Right atrium auricular region (tissue), 2 donors: ENCODE results near the gene SALL3. TPM values are rescaled to one million over a fixed set of nuclear protein-coding genes. Genes with fewer than 3 reads are reported as not detected.

Experiments
- DNase-seq: peaks from one replicate; pipeline ENCODE4 v3.0.0-alpha.2; 2019; ENCODE audit warnings: low spot score
- H3K27ac ChIP-seq, 2 donors: fragments of 200-600 bp; sonication (generic); 1 replicate in 1 of 2; 2 replicates in 1 of 2; pipeline ENCODE4 v1.5.1; 2016 to 2019
- H3K27me3 ChIP-seq, 2 donors: fragments of 200-600 bp; sonication (generic); one replicate each; pipeline versions ENCODE4 v1.5.1 to v1.6.0; 2017 to 2019
- H3K36me3 ChIP-seq: fragments of 200-600 bp; sonication (generic); one replicate; pipeline ENCODE4 v1.5.1; 2016
- H3K4me1 ChIP-seq, 2 donors: fragments of 200-600 bp; sonication (generic); one replicate each; pipeline versions ENCODE4 v1.5.1 to v1.6.0; 2017 to 2019
- H3K4me3 ChIP-seq, 2 donors: fragments of 200-600 bp; sonication (generic); 1 replicate in 1 of 2; 2 replicates in 1 of 2; pipeline ENCODE4 v1.5.1; 2017 to 2019; ENCODE audit warnings: mild to moderate bottlenecking in 1 of 2, moderate library complexity in 1 of 2
- H3K9me3 ChIP-seq, 2 donors: fragments of 200-600 bp; sonication (generic); one replicate each; pipeline ENCODE4 v1.5.1; 2019
- CTCF ChIP-seq, 2 donors: fragments of 200-600 bp; sonication (generic); IDR thresholded peaks; one replicate each; pipeline ENCODE4 v1.5.1; 2019; ENCODE audit warnings: antibody characterized with exemption in 2 of 2
- total RNA-seq, 2 donors: library from RNA; depleted of rRNA; stranded (reverse); fragments of >200 nt; gene quantifications; one replicate each; pipeline ENCODE4 v1.1.0, GENCODE V29; 2016

The SALL3 gene
- total RNA-seq, 2 donors from 2014 or later = 1.5 to 2.5 TPM

- Histone ChIP-seq H3K27me3 (no peaks in the 10 kb centered on the region), H3K4me1 (no peaks in the 10 kb centered on the region), H3K4me3 (no peak overlapping the region), H3K27ac (no peak overlapping the region), H3K9me3 (no peaks in the 10 kb centered on the region), H3K36me3 (no peaks in the 10 kb centered on the region)
- no peak for DNase-seq
- TF ChIP-seq CTCF (IDR thresholded peaks at IDR 0.05) = no peak
Observed at GRCh38 chr18:78993014-78993926, 13.7 kb downstream of the SALL3 start.

DNA sequence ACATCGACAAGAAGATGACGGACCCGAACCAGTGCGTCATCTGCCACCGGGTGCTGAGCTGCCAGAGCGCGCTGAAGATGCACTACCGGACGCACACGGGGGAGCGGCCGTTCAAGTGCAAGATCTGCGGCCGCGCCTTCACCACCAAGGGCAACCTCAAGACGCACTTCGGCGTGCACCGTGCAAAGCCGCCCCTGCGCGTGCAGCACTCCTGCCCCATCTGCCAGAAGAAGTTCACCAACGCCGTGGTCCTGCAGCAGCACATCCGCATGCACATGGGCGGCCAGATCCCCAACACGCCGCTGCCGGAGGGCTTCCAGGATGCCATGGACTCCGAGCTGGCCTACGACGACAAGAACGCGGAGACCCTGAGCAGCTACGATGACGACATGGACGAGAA, 14.4 kb downstream of the SALL3 start:
- no peaks in the 10 kb centered on the region for H3K4me1 ChIP-seq
- no peaks in the 10 kb centered on the region for H3K27me3 ChIP-seq
- H3K9me3 ChIP-seq = no peaks in the 10 kb centered on the region
- H3K27ac ChIP-seq = no peak overlapping the region
- H3K36me3 ChIP-seq = no peaks in the 10 kb centered on the region
- H3K4me3 ChIP-seq = no peak overlapping the region
- no peak for TF ChIP-seq CTCF (IDR thresholded peaks at IDR 0.05)
- DNase-seq = no peak

DNA sequence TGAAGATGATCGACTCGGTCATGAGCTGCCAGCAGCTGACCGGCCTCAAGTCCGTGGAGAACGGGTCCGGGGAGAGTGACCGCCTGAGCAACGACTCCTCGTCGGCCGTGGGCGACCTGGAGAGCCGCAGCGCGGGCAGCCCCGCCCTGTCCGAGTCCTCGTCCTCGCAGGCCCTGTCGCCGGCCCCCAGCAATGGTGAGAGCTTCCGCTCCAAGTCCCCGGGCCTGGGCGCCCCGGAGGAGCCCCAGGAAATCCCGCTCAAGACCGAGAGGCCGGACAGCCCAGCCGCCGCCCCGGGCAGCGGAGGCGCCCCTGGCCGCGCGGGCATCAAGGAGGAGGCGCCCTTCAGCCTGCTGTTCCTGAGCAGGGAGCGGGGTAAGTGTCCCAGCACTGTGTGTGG, 14.9 kb downstream of the SALL3 start:
- H3K4me3 ChIP-seq = no peak overlapping the region
- H3K36me3 ChIP-seq = no peaks in the 10 kb centered on the region
- no peaks in the 10 kb centered on the region for H3K27me3 ChIP-seq
- no peaks in the 10 kb centered on the region for H3K9me3 ChIP-seq
- no peak overlapping the region for H3K27ac ChIP-seq
- DNase-seq = no peak
- no peaks in the 10 kb centered on the region for H3K4me1 ChIP-seq
- TF ChIP-seq CTCF (IDR thresholded peaks at IDR 0.05) = no peak

- Histone ChIP-seq H3K9me3 (no peaks in the 10 kb centered on the region), H3K27me3 (no peaks in the 10 kb centered on the region), H3K4me1 (no peaks in the 10 kb centered on the region), H3K4me3 (no peak overlapping the region), H3K27ac (no peak overlapping the region), H3K36me3 (no peaks in the 10 kb centered on the region)
- no peak for TF ChIP-seq CTCF (IDR thresholded peaks at IDR 0.05)
- DNase-seq = no peak
Observed at GRCh38 chr18:78994977-78995582, 15.5 kb downstream of the SALL3 start.

DNA sequence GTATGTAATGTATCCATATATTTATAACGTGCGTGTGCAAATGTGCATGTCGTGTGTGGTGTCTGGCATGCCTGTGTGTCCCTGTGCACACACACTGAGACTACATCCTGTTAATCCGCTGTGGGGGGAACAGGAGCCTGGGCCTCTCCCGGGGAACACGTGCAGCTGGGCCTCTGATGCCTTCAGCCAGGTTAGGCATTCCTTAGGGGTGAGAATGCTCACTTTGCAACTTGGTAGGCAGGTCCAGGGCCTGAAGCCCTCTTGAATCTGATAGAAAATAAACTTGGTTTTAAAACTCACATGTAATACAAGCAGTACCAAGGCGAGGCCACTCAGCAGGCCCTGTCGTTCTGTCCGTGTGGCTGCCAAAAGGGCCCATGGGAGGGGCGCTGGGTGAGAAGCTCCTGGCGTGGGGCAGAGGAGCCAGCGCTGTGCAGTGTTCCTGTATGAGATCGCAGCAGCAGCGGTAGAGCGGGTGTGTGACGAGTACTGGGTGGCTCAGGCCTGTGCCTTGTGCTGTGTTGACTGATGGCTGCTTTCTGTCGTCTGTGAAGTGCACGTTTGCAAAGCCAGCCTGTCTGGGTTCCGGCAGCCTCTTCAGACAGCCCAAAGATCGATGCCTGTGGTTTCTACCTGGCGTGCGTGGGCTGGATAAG, 16.2 kb downstream of the SALL3 start:
- Histone ChIP-seq H3K27ac (no peak overlapping the region), H3K4me1 (no peaks in the 10 kb centered on the region), H3K4me3 (no peak overlapping the region), H3K9me3 (no peaks in the 10 kb centered on the region), H3K27me3 (no peaks in the 10 kb centered on the region), H3K36me3 (no peaks in the 10 kb centered on the region)
- DNase-seq = no peak
- no peak for TF ChIP-seq CTCF (IDR thresholded peaks at IDR 0.05)
